IMR-90 (cell line): ENCODE measurements around the gene ZNF280A.

ENCODE experiments used
- BHLHE40 ChIP-seq: fragments of 150-350 bp; IDR thresholded peaks from 2 replicates; pipeline ENCODE4 v1.6.1; 2016; ENCODE audit warnings: mild to moderate bottlenecking, low read depth, low read length
- CHD1 ChIP-seq: IDR thresholded peaks from 2 replicates; pipeline ENCODE4 v1.6.1; 2012; ENCODE audit warnings: low read depth, low read length, improper control_type of control experiment
- FOS ChIP-seq: fragments of 150-350 bp; IDR thresholded peaks from 2 replicates; pipeline ENCODE4 v1.6.1; 2016; ENCODE audit warnings: low read depth, low read length
- MAFK ChIP-seq: IDR thresholded peaks from 2 replicates; pipeline ENCODE4 v1.6.1; 2012; ENCODE audit warnings: low read depth, low read length, improper control_type of control experiment
- MXI1 ChIP-seq: IDR thresholded peaks from 2 replicates; pipeline ENCODE4 v1.6.1; 2012; ENCODE audit warnings: low read depth, mild to moderate bottlenecking, low read length, moderate library complexity, borderline replicate concordance
- POLR2A ChIP-seq: IDR thresholded peaks from 2 replicates; pipeline ENCODE4 v1.6.1; 2012; ENCODE audit warnings: mild to moderate bottlenecking, low read depth, low read length
- RAD21 ChIP-seq: IDR thresholded peaks from 2 replicates; pipeline ENCODE4 v1.6.1; 2012; ENCODE audit warnings: low read length, improper control_type of control experiment
- RCOR1 ChIP-seq: IDR thresholded peaks from 2 replicates; pipeline ENCODE4 v1.6.1; 2012; ENCODE audit warnings: mild to moderate bottlenecking, low read length, improper control_type of control experiment; ENCODE audit not compliant: insufficient replicate concordance
- TF ChIP-seq, protein P1 (sequence below): conservative IDR thresholded peaks from 2 replicates; pipeline ENCODE4 v1.5.1; 2012; ENCODE audit warnings: mild to moderate bottlenecking, low read depth, low read length, improper control_type of control experiment
- TF ChIP-seq, protein P2 (sequence below): fragments of 150-350 bp; IDR thresholded peaks from 2 replicates; pipeline ENCODE4 v1.6.1; 2017; ENCODE audit warnings: mild to moderate bottlenecking, antibody characterized with exemption, low read length, low read depth

DNA sequence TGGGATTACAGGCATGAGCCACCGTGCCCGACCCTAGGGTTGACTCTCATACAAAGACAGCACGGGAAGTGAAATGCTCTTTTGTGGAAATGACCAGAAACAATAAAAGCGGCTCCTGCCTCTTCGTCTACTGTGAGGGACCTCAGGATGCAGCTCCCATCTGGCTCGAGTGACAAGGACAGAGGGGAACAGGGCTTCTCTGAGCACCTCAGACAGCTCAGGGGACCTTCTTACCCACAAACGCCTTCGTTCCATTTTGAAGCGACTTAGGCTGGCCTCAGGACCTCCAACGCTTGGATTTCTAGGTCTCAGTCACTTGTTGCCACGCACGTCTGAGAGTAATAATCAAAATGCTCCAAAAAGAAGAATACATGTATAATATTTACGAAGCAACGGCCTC, 36.5 kb upstream of the ZNF280A start:
- TF ChIP-seq FOS (no peak), CHD1 (no peak), RCOR1 (no peak), POLR2A (no peak), MAFK (no peak), MXI1 (no peak), RAD21 (no peak), BHLHE40 (no peak)
- TF ChIP-seq, protein P1, sequence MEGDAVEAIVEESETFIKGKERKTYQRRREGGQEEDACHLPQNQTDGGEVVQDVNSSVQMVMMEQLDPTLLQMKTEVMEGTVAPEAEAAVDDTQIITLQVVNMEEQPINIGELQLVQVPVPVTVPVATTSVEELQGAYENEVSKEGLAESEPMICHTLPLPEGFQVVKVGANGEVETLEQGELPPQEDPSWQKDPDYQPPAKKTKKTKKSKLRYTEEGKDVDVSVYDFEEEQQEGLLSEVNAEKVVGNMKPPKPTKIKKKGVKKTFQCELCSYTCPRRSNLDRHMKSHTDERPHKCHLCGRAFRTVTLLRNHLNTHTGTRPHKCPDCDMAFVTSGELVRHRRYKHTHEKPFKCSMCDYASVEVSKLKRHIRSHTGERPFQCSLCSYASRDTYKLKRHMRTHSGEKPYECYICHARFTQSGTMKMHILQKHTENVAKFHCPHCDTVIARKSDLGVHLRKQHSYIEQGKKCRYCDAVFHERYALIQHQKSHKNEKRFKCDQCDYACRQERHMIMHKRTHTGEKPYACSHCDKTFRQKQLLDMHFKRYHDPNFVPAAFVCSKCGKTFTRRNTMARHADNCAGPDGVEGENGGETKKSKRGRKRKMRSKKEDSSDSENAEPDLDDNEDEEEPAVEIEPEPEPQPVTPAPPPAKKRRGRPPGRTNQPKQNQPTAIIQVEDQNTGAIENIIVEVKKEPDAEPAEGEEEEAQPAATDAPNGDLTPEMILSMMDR: no peak
- TF ChIP-seq, protein P2, sequence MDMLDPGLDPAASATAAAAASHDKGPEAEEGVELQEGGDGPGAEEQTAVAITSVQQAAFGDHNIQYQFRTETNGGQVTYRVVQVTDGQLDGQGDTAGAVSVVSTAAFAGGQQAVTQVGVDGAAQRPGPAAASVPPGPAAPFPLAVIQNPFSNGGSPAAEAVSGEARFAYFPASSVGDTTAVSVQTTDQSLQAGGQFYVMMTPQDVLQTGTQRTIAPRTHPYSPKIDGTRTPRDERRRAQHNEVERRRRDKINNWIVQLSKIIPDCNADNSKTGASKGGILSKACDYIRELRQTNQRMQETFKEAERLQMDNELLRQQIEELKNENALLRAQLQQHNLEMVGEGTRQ: no peak
